Measurements from ENCODE around the gene NMRAL1. TPM values are rescaled to one million over a fixed set of nuclear protein-coding genes. Genes with fewer than 3 reads are reported as not detected.

NMRAL1 gene
- total RNA-seq, 1 donor from 2014 or later: 45.1 TPM

- intact Hi-C loops (cut with micrococcal nuclease): no loop called here
Observed at GRCh38 chr16:4431023-4431422, 43.4 kb downstream of the NMRAL1 start.

- intact Hi-C loops (cut with micrococcal nuclease): loop anchor here (10.0 kb wide), 1 partner anchor 526 kb away; the partner anchor contains the start of gene SEC14L5
Observed at GRCh38 chr16:4428500-4428899, 45.9 kb downstream of the NMRAL1 start.

- intact Hi-C loops (cut with micrococcal nuclease): loop anchor here (10.0 kb wide), 1 partner anchor 528 kb away; the partner anchor contains the start of gene SEC14L5
Observed at GRCh38 chr16:4426722-4427372, 47.6 kb downstream of the NMRAL1 start.

- intact Hi-C loops (cut with micrococcal nuclease): loop anchor here (10.0 kb wide), 1 partner anchor 529 kb away; the partner anchor contains the start of gene SEC14L5
Observed at GRCh38 chr16:4426021-4426684, 48.3 kb downstream of the NMRAL1 start.

- intact Hi-C loops (cut with micrococcal nuclease): loop anchor here (1.0 to 10.0 kb wide), 7 partner anchors 9 to 529 kb away; partner anchors contain the start of genes CORO7, HMOX2, MGRN1 and SEC14L5
Observed at GRCh38 chr16:4425378-4426020, 48.9 kb downstream of the NMRAL1 start, which contains the start of gene DNAJA3. TSS of gene DNAJA3 (plus strand) at chr16:4425868. CDS start at chr16:4425882, 14 bp downstream.

GRCh38 chr16:4420505-4421105, 53.8 kb downstream of the NMRAL1 start:
- intact Hi-C loops (cut with micrococcal nuclease): loop anchor here (10.0 kb wide), 1 partner anchor 534 kb away; the partner anchor contains the start of gene SEC14L5

GRCh38 chr16:4419402-4419959, 54.9 kb downstream of the NMRAL1 start:
- intact Hi-C loops (cut with micrococcal nuclease): loop anchor here (5.0 kb wide), 1 partner anchor 147 kb away; the partner anchor contains the start of gene TFAP4

- intact Hi-C loops (cut with micrococcal nuclease): loop anchor here (1.0 to 5.0 kb wide), 3 partner anchors 9 to 144 kb away; partner anchors contain the start of genes CDIP1, DNAJA3 and TFAP4
Observed at GRCh38 chr16:4416200-4417032, 58.0 kb downstream of the NMRAL1 start, which contains the start of gene CORO7. TSS of gene CORO7 (minus strand) at chr16:4416596. CDS start at chr16:4416518, 78 bp downstream.

GRCh38 chr16:4415538-4416199, 58.8 kb downstream of the NMRAL1 start:
- intact Hi-C loops (cut with micrococcal nuclease): loop anchor here (1.0 to 5.0 kb wide), 4 partner anchors 10 to 143 kb away; partner anchors contain the start of genes CDIP1, DNAJA3, HMOX2 and TFAP4

- intact Hi-C loops (cut with micrococcal nuclease): loop anchor here (2.0 to 5.0 kb wide), 2 partner anchors 62 to 203 kb away; partner anchors contain the start of gene HMOX2
Observed at GRCh38 chr16:4414187-4414917, 60.1 kb downstream of the NMRAL1 start.

GRCh38 chr16:4412854-4413253, 61.6 kb downstream of the NMRAL1 start:
- intact Hi-C loops (cut with micrococcal nuclease): loop anchor here (5.0 kb wide), 1 partner anchor 204 kb away; no protein-coding TSS in a partner anchor

GRCh38 chr16:4412159-4412558, 62.3 kb downstream of the NMRAL1 start:
- intact Hi-C loops (cut with micrococcal nuclease): loop anchor here (5.0 kb wide), 1 partner anchor 205 kb away; no protein-coding TSS in a partner anchor

Other genes with a start within 250 kb of the NMRAL1 start
- gene SRL, start 232.5 kb downstream of the NMRAL1 start, total RNA-seq: not detected in 2 replicates
- gene TFAP4, start 201.6 kb downstream of the NMRAL1 start, total RNA-seq: 25.4 and 27.0 TPM in 2 replicates
- gene GLIS2, start 158.6 kb downstream of the NMRAL1 start, total RNA-seq: 0.64 and 0.77 TPM in 2 replicates
- gene PAM16, start 123.3 kb downstream of the NMRAL1 start, total RNA-seq: 48.5 and 48.9 TPM in 2 replicates
- gene VASN, start 102.8 kb downstream of the NMRAL1 start, total RNA-seq: not detected in 2 replicates
- 200 and 202 TPM in 2 replicates for gene CORO7, start 58.0 kb downstream of the NMRAL1 start, total RNA-seq
- 66.0 and 68.6 TPM in 2 replicates for gene DNAJA3, start 48.8 kb downstream of the NMRAL1 start, total RNA-seq
- 77.5 and 79.6 TPM in 2 replicates for gene HMOX2, start 1.8 kb upstream of the NMRAL1 start, total RNA-seq
- gene CDIP1, start 64.1 kb upstream of the NMRAL1 start, total RNA-seq: 48.6 and 53.6 TPM in 2 replicates
- 0.05 and 0.16 TPM in 2 replicates for gene C16orf96, start 81.7 kb upstream of the NMRAL1 start, total RNA-seq
- gene UBALD1, start 140.3 kb upstream of the NMRAL1 start, total RNA-seq: 19.6 and 22.1 TPM in 2 replicates
- gene MGRN1, start 150.2 kb upstream of the NMRAL1 start, total RNA-seq: 87.0 and 87.8 TPM in 2 replicates
- 33.4 and 34.7 TPM in 2 replicates for gene NUDT16L1, start 218.9 kb upstream of the NMRAL1 start, total RNA-seq